ENCODE data around the gene NUBPL. TPM values are rescaled to one million over a fixed set of nuclear protein-coding genes. Genes with fewer than 3 reads are reported as not detected.

NUBPL gene
- total RNA-seq, 1 donor from 2014 or later, result 9.8 TPM

DNA sequence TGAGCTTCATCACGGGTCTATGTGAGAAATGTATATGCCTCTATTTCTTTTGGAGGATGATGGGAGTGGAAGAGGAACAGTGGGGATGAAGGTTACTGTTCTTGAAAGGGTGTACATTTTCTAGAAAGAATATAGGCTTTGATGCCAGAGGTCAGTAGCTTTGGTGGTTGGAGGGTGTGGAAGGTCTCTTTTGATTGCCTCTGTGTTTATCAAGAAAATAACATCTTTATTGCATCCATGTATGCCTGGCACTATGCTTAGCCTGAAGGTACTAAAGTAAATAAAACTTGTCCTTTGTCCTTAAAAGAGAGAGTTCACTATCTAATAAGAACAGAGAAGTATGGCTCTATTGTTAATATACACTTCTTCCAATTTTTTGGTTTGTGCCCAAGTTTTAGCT is 201.8 kb downstream of the NUBPL start:
- TF ChIP-seq, protein P1, sequence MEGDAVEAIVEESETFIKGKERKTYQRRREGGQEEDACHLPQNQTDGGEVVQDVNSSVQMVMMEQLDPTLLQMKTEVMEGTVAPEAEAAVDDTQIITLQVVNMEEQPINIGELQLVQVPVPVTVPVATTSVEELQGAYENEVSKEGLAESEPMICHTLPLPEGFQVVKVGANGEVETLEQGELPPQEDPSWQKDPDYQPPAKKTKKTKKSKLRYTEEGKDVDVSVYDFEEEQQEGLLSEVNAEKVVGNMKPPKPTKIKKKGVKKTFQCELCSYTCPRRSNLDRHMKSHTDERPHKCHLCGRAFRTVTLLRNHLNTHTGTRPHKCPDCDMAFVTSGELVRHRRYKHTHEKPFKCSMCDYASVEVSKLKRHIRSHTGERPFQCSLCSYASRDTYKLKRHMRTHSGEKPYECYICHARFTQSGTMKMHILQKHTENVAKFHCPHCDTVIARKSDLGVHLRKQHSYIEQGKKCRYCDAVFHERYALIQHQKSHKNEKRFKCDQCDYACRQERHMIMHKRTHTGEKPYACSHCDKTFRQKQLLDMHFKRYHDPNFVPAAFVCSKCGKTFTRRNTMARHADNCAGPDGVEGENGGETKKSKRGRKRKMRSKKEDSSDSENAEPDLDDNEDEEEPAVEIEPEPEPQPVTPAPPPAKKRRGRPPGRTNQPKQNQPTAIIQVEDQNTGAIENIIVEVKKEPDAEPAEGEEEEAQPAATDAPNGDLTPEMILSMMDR (IDR thresholded peaks at IDR 0.05; ENCODE audit: insufficient read depth, low read length, poor library complexity, severe bottlenecking), result no peak
- no peaks in the 10 kb centered on the region for H3K27me3 ChIP-seq (ENCODE audit: control insufficient read depth, insufficient read depth, low read length)
- H3K4me3 ChIP-seq (ENCODE audit: low read depth, low read length), result no peak overlapping the region
- no peaks in the 10 kb centered on the region for H3K36me3 ChIP-seq (ENCODE audit: control insufficient read depth, insufficient read depth, low read length)
- no peak for DNase-seq (ENCODE audit: low read depth)

DNA sequence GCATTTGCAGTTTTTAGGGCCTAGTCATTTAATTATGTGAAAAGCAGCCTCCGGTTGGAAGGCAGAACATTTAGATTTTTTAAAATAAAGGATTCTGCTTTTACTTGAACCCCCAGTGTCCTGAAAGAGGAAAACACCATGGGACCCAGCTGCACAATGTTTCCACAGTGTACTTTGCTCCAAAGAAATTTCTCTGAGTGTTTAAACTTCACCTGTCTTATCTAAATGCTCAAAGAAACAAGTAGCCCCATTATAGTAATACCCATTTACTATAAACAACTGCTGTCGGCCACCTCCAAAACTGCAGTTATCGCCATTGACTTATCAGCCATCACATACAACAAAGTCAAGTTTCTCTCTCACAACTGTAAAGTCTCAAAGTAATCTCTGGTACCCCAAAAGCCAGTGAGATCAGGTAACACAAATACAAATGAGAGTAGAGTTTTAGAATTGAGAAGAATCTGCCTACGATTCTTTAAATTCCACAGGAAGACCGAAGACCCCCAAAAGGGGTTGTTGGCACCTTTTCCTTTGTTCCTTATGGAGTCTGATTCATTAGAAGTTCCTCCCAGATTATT is 205.2 kb downstream of the NUBPL start:
- no peak for DNase-seq (ENCODE audit: low read depth)
- Histone ChIP-seq H3K27me3 (ENCODE audit: control insufficient read depth, insufficient read depth, low read length) (no peaks in the 10 kb centered on the region), H3K36me3 (ENCODE audit: control insufficient read depth, insufficient read depth, low read length) (no peaks in the 10 kb centered on the region), H3K4me3 (ENCODE audit: low read depth, low read length) (no peak overlapping the region)
- TF ChIP-seq, protein P1 (IDR thresholded peaks at IDR 0.05; ENCODE audit: insufficient read depth, low read length, poor library complexity, severe bottlenecking), result no peak

DNA sequence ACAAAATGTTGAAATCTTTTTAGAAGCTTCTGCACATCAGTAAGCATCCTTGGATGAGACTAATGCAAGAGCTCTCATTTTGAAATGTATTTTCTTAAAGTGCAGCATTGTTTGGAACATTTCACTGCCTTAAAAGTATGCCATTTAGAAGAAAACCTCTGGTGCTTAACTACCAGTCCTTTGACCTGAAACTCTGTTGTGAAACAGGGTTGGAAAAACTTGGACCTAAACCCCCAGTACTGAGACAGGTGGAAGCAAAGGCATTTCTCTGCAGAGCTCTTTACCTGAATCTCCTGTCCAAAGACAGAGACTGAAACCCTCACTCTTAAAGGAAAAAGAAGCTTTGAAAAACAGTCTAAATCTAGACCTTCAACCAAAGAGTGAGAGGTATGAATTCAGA is 207.2 kb downstream of the NUBPL start:
- DNase-seq (ENCODE audit: low read depth), result no peak
- TF ChIP-seq, protein P1 (IDR thresholded peaks at IDR 0.05; ENCODE audit: insufficient read depth, low read length, poor library complexity, severe bottlenecking), result no peak
- Histone ChIP-seq H3K4me3 (ENCODE audit: low read depth, low read length) (no peak overlapping the region), H3K27me3 (ENCODE audit: control insufficient read depth, insufficient read depth, low read length) (no peaks in the 10 kb centered on the region), H3K36me3 (ENCODE audit: control insufficient read depth, insufficient read depth, low read length) (no peaks in the 10 kb centered on the region)

DNA sequence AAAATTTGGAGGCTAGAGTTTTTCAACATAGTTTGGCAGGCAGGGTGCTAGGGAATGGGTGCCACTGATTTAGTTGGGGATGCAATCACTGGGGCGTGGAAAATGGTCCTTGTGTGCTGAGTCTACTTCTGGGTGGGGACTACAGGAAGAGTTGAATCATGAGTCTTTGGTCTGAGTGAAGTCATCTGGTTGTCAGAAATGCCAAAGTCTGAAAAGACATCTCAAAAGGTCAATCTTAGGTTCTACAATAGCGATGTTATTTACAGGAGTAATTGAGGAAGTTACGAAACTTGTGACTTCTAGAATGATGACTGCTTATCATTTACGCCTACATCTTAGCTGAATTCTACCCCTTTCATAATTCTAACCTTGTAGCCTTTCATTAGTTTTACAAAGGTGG is 209.1 kb downstream of the NUBPL start:
- H3K27me3 ChIP-seq (ENCODE audit: control insufficient read depth, insufficient read depth, low read length), result no peaks in the 10 kb centered on the region
- TF ChIP-seq, protein P1 (IDR thresholded peaks at IDR 0.05; ENCODE audit: insufficient read depth, low read length, poor library complexity, severe bottlenecking), result no peak
- DNase-seq (ENCODE audit: low read depth), result no peak
- H3K36me3 ChIP-seq (ENCODE audit: control insufficient read depth, insufficient read depth, low read length), result no peaks in the 10 kb centered on the region
- no peak overlapping the region for H3K4me3 ChIP-seq (ENCODE audit: low read depth, low read length)

DNA sequence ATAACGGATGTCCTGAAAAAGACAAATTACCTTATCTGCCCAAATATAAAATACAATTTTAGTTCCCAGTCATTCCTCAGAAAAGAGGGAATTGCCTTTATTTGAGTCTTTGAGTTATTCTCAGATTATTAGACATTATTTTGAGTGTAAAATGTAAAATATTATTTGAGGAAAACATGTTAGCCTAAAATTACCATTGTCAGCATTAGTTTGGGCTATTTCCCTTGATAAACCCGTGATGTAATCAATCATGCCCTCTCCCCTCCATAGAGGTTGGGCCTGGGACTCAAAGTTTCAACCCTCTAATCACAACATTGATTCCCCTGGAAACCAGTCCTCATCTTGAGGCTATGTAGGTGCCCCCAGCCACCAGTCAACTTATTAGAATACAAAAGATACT is 213.4 kb downstream of the NUBPL start:
- H3K27me3 ChIP-seq (ENCODE audit: control insufficient read depth, insufficient read depth, low read length), result no peaks in the 10 kb centered on the region

More for the DNA sequence above, 213.4 kb downstream of the NUBPL start:
- DNase-seq (ENCODE audit: low read depth), result no peak
- TF ChIP-seq, protein P1 (IDR thresholded peaks at IDR 0.05; ENCODE audit: insufficient read depth, low read length, poor library complexity, severe bottlenecking), result no peak
- Histone ChIP-seq H3K36me3 (ENCODE audit: control insufficient read depth, insufficient read depth, low read length) (no peaks in the 10 kb centered on the region), H3K4me3 (ENCODE audit: low read depth, low read length) (no peak overlapping the region)

Data from kidney epithelial cell (primary cell).